K562 (cell line): ENCODE measurements around the gene COMMD10. TPM values are rescaled to one million over a fixed set of nuclear protein-coding genes. Genes with fewer than 3 reads are reported as not detected.

Source experiments
- CCNT2 ChIP-seq: IDR thresholded peaks from 2 replicates; pipeline ENCODE4 v1.6.1; 2011; ENCODE audit warnings: borderline replicate concordance, low read depth, mild to moderate bottlenecking, moderate library complexity, mixed read lengths, low read length; ENCODE audit not compliant: insufficient read length; ENCODE audit errors: extremely low read depth
- CXXC5 ChIP-seq: fragments of 250-450 bp; sonication (Bioruptor Pico); IDR thresholded peaks from 2 replicates; pipeline ENCODE4 v1.8.0; 2022; ENCODE audit warnings: inconsistent platforms, mild to moderate bottlenecking, moderate library complexity
- DDX20 ChIP-seq: fragments of 450-650 bp; IDR thresholded peaks from 2 replicates; pipeline ENCODE4 v1.6.1; 2016; ENCODE audit warnings: missing genetic modification characterization, low read depth, mild to moderate bottlenecking, missing compliant biosample characterization, moderate library complexity
- FOXA1 ChIP-seq: fragments of 450-650 bp; IDR thresholded peaks from 2 replicates; pipeline ENCODE4 v1.6.1; 2016; ENCODE audit warnings: mild to moderate bottlenecking, borderline replicate concordance
- FOXP1 ChIP-seq: sonication (generic); formaldehyde crosslinking; IDR thresholded peaks from 2 replicates; pipeline ENCODE4 v1.8.0; 2022; ENCODE audit warnings: mild to moderate bottlenecking, missing genetic modification reagents
- MEF2D ChIP-seq: conservative IDR thresholded peaks from 2 replicates; pipeline ENCODE4 v1.6.1; 2016; ENCODE audit warnings: low read depth, missing genetic modification characterization, missing compliant biosample characterization
- MTA3 ChIP-seq: fragments of 450-650 bp; formaldehyde crosslinking; IDR thresholded peaks from 2 replicates; pipeline ENCODE4 v1.6.1; 2017; ENCODE audit warnings: mild to moderate bottlenecking, borderline replicate concordance
- PURB ChIP-seq: sonication (generic); formaldehyde crosslinking; IDR thresholded peaks from 2 replicates; pipeline ENCODE4 v1.9.0; 2021; ENCODE audit warnings: low read depth, mild to moderate bottlenecking, missing genetic modification reagents
- SMARCB1 ChIP-seq: IDR thresholded peaks from 2 replicates; pipeline ENCODE4 v1.6.1; 2011; ENCODE audit warnings: improper control_type of control experiment, low read depth; ENCODE audit not compliant: insufficient read length
- TAF1 ChIP-seq: IDR thresholded peaks from 2 replicates; pipeline ENCODE4 v1.6.1; 2011; ENCODE audit warnings: mild to moderate bottlenecking, low read length, moderate library complexity; ENCODE audit not compliant: insufficient read depth, control insufficient read depth, severe bottlenecking; ENCODE audit errors: extremely low read depth
- TGIF2 ChIP-seq: sonication (generic); formaldehyde crosslinking; IDR thresholded peaks from 2 replicates; pipeline ENCODE4 v1.8.1; 2022; ENCODE audit warnings: mild to moderate bottlenecking, missing genetic modification reagents, moderate library complexity
- ZNF140 ChIP-seq: fragments of 250-450 bp; sonication (Bioruptor Pico); IDR thresholded peaks from 2 replicates; pipeline ENCODE4 v1.8.0; 2021; ENCODE audit warnings: moderate library complexity, mild to moderate bottlenecking, inconsistent platforms
- ZNF174 ChIP-seq: fragments of 250-450 bp; sonication (Bioruptor Pico); IDR thresholded peaks from 2 replicates; pipeline ENCODE4 v1.4.0; 2020; ENCODE audit warnings: mild to moderate bottlenecking
- polyA plus RNA-seq, 8 experiments: library from polyadenylated mRNA; depleted of rRNA in 4 of 8; stranded (reverse) in 5 of 8; unstranded in 3 of 8; fragments of >200 nt; fragmentation: Nextera tagmentation in 2 of 8; fragmentation: Illumina TruSeq in 1 of 8; extraction: Ambion mirVana in 2 of 8; extraction: Trizol in 1 of 8; gene quantifications; 2 replicates each; pipeline versions ENCODE4 v1.2.1 to v1.2.3, GENCODE V29; 2011 to 2014; ENCODE audit warnings: inconsistent platforms in 1 of 8, missing spikeins in 1 of 8
- total RNA-seq, 7 experiments: library from RNA; depleted of rRNA in 6 of 7; stranded (reverse); fragments of >200 nt in 6 of 7; fragmentation: Illumina TruSeq in 2 of 7; extraction: Trizol in 2 of 7; gene quantifications; 2 replicates each; pipeline versions ENCODE4 v1.2.1 to v1.2.3, GENCODE V29; 2011 to 2021; ENCODE audit warnings: low replicate concordance in 1 of 7
- TF ChIP-seq, protein P1 (sequence below): fragments of 250-450 bp; sonication (Bioruptor Pico); IDR thresholded peaks from 2 replicates; pipeline ENCODE4 v1.5.0; 2021; ENCODE audit warnings: mild to moderate bottlenecking, borderline replicate concordance
- TF ChIP-seq, protein P2 (sequence below), 2 experiments: fragments of 250-450 bp in 1 of 2; fragments of 450-650 bp in 1 of 2; sonication (Bioruptor Pico) in 1 of 2; IDR thresholded peaks; 2 replicates each; pipeline versions ENCODE4 v1.6.1 to v1.8.0; 2016 to 2021; ENCODE audit warnings: mild to moderate bottlenecking in 2 of 2, moderate library complexity in 2 of 2, missing compliant biosample characterization in 1 of 2, missing genetic modification characterization in 1 of 2
- TF ChIP-seq, protein P3 (sequence below): fragments of 200-800 bp; sonication (Bioruptor generic); IDR thresholded peaks from 2 replicates; pipeline ENCODE4 v1.6.1; 2016; ENCODE audit warnings: missing genetic modification characterization, missing compliant biosample characterization
- TF ChIP-seq, protein P4 (sequence below): sonication (generic); formaldehyde crosslinking; IDR thresholded peaks from 2 replicates; pipeline ENCODE4 v1.5.0; 2020; ENCODE audit warnings: missing genetic modification reagents

COMMD10 gene
- total and polyA plus RNA-seq, 9 of the 15 experiments (the other 6 are each of a cell fraction or from before 2014, with no cell fraction given) = 17.9 to 101 (median 28.0) TPM

DNA sequence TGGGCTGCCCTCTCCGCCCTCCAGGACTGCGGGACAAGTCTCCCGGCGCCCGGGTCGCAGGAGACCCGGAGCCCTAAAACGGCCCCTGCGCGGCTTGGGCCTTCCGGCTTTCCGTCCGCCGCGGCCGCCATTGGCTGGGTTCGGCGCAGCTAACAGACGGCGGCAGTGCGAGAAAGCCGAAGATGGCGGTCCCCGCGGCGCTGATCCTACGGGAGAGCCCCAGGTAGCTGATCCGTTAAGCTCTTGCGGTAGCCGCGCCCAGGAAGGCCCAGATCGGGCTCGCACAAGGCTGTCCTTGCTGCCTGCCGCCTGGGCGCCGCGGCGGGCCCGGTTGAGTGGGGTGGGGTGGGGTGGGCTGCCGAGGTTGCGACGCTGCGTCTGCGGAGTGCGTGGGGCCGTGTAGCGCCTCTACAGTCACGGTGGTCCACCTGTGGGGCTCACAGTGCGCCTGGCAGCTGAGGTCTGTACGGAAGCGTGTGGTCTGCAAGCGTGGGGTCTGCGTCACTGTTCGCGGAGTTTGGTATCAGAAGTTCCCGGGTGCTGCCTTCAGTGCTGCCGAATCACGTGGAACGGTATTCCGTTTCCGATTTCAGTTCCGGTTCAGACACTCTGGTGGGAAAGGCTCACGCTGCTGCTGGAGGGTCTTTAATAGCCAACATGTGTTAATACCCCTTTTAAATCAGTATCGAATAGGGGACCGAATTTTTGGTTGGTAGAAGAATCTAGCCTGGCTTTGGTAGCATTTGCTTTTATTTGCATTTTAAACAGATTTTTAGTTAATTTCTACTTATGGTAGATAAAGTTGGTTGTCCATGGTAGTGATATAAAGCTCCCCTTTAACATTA is at the start of gene COMMD10 (continued):
- TF ChIP-seq, protein P1, sequence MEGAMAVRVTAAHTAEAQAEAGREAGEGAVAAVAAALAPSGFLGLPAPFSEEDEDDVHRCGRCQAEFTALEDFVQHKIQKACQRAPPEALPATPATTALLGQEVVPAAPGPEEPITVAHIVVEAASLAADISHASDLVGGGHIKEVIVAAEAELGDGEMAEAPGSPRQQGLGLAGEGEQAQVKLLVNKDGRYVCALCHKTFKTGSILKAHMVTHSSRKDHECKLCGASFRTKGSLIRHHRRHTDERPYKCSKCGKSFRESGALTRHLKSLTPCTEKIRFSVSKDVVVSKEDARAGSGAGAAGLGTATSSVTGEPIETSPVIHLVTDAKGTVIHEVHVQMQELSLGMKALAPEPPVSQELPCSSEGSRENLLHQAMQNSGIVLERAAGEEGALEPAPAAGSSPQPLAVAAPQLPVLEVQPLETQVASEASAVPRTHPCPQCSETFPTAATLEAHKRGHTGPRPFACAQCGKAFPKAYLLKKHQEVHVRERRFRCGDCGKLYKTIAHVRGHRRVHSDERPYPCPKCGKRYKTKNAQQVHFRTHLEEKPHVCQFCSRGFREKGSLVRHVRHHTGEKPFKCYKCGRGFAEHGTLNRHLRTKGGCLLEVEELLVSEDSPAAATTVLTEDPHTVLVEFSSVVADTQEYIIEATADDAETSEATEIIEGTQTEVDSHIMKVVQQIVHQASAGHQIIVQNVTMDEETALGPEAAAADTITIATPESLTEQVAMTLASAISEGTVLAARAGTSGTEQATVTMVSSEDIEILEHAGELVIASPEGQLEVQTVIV (CRISPR knock-in tag) = no peak
- TF ChIP-seq, protein P2, sequence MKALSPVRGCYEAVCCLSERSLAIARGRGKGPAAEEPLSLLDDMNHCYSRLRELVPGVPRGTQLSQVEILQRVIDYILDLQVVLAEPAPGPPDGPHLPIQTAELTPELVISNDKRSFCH (CRISPR knock-in tag; IDR thresholded peaks at IDR 0.05) = no peak
- TF ChIP-seq, protein P2 (tag; IDR thresholded peaks at IDR 0.05) = no peak
- TF ChIP-seq PURB (CRISPR knock-in tag) (no peak), MEF2D (no peak), TAF1 (peak; percentile 74), DDX20 (no peak), TGIF2 (no peak), CXXC5 (peak; percentile 73; the same call in 1 of the 2 replicates), FOXA1 (no peak), SMARCB1 (no peak), ZNF174 (CRISPR knock-in tag) (no peak), CCNT2 (peak; percentile 11), ZNF140 (CRISPR knock-in tag) (no peak), MTA3 (peak; percentile 88; the same call in 1 of the 2 replicates), FOXP1 (CRISPR knock-in tag) (peak; percentile 81; the same call in 1 of the 2 replicates)
- TF ChIP-seq, protein P3, sequence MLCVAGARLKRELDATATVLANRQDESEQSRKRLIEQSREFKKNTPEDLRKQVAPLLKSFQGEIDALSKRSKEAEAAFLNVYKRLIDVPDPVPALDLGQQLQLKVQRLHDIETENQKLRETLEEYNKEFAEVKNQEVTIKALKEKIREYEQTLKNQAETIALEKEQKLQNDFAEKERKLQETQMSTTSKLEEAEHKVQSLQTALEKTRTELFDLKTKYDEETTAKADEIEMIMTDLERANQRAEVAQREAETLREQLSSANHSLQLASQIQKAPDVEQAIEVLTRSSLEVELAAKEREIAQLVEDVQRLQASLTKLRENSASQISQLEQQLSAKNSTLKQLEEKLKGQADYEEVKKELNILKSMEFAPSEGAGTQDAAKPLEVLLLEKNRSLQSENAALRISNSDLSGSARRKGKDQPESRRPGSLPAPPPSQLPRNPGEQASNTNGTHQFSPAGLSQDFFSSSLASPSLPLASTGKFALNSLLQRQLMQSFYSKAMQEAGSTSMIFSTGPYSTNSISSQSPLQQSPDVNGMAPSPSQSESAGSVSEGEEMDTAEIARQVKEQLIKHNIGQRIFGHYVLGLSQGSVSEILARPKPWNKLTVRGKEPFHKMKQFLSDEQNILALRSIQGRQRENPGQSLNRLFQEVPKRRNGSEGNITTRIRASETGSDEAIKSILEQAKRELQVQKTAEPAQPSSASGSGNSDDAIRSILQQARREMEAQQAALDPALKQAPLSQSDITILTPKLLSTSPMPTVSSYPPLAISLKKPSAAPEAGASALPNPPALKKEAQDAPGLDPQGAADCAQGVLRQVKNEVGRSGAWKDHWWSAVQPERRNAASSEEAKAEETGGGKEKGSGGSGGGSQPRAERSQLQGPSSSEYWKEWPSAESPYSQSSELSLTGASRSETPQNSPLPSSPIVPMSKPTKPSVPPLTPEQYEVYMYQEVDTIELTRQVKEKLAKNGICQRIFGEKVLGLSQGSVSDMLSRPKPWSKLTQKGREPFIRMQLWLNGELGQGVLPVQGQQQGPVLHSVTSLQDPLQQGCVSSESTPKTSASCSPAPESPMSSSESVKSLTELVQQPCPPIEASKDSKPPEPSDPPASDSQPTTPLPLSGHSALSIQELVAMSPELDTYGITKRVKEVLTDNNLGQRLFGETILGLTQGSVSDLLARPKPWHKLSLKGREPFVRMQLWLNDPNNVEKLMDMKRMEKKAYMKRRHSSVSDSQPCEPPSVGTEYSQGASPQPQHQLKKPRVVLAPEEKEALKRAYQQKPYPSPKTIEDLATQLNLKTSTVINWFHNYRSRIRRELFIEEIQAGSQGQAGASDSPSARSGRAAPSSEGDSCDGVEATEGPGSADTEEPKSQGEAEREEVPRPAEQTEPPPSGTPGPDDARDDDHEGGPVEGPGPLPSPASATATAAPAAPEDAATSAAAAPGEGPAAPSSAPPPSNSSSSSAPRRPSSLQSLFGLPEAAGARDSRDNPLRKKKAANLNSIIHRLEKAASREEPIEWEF = no peak
- TF ChIP-seq, protein P4, sequence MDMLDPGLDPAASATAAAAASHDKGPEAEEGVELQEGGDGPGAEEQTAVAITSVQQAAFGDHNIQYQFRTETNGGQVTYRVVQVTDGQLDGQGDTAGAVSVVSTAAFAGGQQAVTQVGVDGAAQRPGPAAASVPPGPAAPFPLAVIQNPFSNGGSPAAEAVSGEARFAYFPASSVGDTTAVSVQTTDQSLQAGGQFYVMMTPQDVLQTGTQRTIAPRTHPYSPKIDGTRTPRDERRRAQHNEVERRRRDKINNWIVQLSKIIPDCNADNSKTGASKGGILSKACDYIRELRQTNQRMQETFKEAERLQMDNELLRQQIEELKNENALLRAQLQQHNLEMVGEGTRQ (CRISPR knock-in tag) = peak; percentile 63
